GM12875 (cell line): ENCODE measurements around the gene ZNRF2.
A peak's percentile ranks its signal among the peaks of the same experiment; 100 is the strongest.

Experiments
- H3K4me3 ChIP-seq: one replicate; pipeline ENCODE4 v1.5.1; 2011; ENCODE audit warnings: low read depth, low read length, control low read depth
- TF ChIP-seq, protein P1 (sequence below): IDR thresholded peaks from 2 replicates; pipeline ENCODE4 v1.5.1; 2011; ENCODE audit warnings: low read depth, mild to moderate bottlenecking, control low read depth, inconsistent platforms, low read length, moderate library complexity, borderline replicate concordance; ENCODE audit not compliant: insufficient read depth

The ZNRF2 gene

DNA sequence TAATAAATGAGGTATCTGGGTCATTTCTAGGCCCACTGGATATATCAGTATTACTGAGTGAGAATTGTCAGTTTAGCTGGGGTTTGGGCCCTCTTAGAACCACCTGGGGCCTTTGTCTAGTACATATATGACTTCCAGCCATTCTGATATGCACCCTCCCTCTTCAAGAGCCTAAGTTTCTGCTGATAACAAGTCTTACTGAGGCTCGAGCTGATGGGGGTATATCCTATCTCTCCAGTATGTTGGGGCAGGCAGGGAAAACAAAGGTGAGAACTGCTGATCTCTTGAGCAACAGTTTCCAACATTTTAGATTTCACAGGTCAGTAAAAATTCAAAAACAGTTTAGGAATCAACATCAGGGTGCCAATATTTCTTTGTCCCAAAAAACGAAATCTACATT, 10.8 kb upstream of the ZNRF2 start:
- TF ChIP-seq, protein P1, sequence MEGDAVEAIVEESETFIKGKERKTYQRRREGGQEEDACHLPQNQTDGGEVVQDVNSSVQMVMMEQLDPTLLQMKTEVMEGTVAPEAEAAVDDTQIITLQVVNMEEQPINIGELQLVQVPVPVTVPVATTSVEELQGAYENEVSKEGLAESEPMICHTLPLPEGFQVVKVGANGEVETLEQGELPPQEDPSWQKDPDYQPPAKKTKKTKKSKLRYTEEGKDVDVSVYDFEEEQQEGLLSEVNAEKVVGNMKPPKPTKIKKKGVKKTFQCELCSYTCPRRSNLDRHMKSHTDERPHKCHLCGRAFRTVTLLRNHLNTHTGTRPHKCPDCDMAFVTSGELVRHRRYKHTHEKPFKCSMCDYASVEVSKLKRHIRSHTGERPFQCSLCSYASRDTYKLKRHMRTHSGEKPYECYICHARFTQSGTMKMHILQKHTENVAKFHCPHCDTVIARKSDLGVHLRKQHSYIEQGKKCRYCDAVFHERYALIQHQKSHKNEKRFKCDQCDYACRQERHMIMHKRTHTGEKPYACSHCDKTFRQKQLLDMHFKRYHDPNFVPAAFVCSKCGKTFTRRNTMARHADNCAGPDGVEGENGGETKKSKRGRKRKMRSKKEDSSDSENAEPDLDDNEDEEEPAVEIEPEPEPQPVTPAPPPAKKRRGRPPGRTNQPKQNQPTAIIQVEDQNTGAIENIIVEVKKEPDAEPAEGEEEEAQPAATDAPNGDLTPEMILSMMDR = no peak
- no peak overlapping the region for H3K4me3 ChIP-seq

DNA sequence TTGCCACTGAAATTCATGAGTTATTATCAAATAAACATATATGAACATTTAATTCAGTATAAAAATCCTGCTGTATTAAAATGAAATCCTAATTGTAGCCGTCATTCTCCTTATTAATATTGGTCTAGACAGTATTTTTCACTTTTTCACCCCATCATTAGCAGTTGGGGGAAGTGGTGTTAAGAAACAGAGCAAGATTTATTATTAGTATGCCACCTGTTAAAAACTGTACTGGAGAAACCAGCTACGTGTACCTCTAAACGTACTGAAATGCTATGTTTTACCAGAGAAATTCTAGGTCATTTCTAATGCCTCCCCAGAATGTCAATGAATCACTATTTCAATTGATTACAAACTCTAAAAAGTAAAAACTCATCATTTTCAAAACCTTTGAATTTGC, 9.8 kb upstream of the ZNRF2 start:
- TF ChIP-seq, protein P1 = no peak
- H3K4me3 ChIP-seq = no peak overlapping the region

DNA sequence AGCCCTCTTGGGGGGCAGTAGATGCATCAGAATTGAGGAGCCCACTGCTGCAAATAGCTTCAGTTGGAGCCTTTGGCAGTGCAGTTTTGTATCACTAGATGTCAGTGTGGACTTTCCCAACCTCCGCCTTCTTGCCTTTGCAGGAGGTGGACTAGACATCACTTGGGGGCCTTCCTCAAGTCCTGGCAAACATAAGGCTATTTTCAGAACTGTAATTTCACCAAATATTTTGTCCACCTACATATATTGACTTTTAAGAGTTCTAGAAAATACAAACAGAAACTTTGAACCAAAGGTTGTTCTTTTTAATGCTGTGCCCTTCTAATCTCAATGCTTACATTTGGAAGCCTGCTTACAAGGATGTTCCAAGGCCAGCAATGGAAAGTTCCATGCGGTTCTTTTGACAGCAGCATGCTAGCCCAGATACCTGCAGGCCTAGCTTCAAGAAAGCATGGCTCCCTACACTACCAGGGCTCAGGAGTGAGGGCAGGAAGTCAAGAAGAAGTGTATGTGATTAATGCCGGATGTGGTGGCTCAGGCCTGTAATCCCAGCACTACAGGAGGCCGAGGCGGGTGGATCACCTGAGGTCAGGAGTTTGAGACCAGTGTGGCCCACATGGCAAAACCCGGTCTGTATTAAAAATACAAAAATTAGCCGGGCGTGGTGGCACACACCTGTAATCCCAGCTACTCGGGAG, 8.0 kb upstream of the ZNRF2 start:
- H3K4me3 ChIP-seq = no peak overlapping the region
- TF ChIP-seq, protein P1 = peak; percentile 79

DNA sequence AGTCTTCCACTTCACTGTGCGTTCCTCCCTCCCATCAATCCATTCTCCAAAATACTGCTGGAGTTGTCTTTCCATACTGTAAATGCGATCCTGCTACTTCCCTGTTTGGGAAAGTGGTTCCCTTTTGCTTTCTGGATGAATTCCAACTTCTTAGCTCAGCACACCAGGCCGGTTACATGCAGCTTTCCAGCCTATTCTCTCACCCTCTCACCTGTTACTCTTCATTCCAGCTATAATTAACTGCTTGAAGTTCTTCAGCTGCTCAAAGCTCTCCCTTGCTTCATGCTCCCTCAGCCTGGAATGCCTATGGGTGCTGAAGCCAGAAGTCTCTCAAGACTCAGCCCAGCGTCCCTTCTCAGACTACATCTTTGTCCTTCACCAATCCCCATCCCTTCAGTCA, 6.0 kb upstream of the ZNRF2 start:
- TF ChIP-seq, protein P1 = no peak
- H3K4me3 ChIP-seq = no peak overlapping the region

DNA sequence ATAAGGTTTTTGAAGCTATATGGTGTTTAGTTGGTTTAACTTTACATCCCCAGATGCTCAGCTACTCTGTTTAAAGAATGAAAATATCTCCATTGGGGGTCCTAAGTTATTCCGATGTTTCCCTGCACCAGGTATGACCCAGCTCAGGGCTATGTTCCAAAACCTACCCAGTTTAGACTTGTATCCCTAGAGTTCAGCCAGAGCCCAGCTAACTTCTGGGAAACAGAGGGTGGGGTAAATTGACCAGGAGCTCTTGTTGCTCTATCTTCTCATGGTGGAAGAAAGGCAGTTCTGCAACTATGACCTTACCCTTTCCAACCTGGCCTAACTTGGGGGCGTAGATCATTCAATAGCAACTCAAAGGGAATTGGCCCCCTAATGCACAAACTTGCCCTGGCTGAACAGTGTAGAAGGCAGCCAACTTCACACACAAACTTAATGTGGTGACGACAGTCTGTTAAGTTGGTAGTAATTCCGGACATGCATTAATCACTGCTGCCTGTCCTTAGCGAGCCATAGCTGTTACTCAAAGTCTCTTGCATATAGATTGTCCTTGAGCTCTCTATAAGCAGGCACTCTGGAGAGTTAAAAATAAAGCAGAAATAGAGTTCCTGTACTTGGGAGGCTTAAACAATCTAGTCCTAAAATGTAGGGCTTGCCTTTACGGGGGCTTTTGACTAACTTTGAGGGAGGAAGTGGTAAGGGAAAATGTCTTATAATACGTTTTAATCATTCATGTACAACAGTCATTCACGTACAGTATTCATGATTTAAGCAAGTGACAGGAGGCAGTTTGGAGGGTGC, 5.3 kb upstream of the ZNRF2 start:
- H3K4me3 ChIP-seq = no peak overlapping the region
- TF ChIP-seq, protein P1 = no peak

DNA sequence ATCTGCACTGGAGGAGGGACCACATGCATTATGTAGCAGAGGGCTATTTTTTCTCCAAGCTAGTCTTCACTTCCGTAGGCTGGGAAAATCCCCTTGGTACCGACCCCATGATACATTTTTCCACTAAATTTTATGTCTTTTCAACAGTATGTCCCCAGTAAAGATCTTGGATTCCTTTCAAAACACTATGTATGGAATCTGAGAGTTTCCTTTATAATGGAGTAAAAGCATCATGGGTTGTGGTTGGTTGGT, 4.8 kb upstream of the ZNRF2 start:
- no peak overlapping the region for H3K4me3 ChIP-seq
- TF ChIP-seq, protein P1 = no peak

DNA sequence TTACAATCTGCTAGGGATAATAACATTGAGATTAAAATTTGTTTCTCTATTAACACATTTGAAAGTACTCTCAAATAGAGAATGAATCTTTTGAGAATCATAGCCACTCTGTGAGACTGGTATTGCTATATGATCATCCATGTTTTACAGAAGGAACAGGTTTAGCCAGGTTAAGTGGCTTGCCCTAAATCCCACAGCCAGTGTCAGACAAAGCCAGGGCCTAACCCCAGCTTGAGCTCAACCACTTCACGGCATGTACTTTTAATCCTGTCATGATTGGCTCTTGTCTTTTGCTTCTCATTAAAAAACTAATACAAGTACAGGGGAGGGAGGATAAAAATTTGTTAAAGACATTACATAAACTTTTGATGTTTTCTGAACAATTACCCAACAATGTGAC, 3.8 kb upstream of the ZNRF2 start:
- H3K4me3 ChIP-seq = no peak overlapping the region
- TF ChIP-seq, protein P1 = no peak
